Cardiac muscle cell (in vitro differentiated cells and primary cell): ENCODE measurements around the gene PLA2G2A. TPM values are rescaled to one million over a fixed set of nuclear protein-coding genes. Genes with fewer than 3 reads are reported as not detected.
"Not testable (repeated sequence)": the region's sequence is repeated elsewhere in the genome, so short reads cannot be mapped to it uniquely, and the experiment has no call there.

Source experiments
- DNase-seq, 2 donors: peaks; one replicate each; pipeline versions ENCODE4 v3.0.0 to v3.0.0-alpha.2; 2010 to 2017; ENCODE audit warnings: low read depth in 1 of 2, low spot score in 1 of 2
- H3K27ac ChIP-seq: fragments of 200-600 bp; sonication (generic); 2 replicates; pipeline ENCODE4 v1.5.1; 2016
- H3K27me3 ChIP-seq: fragments of 200-600 bp; sonication (generic); 2 replicates; pipeline ENCODE4 v1.6.0; 2016; ENCODE audit warnings: control low read depth
- H3K36me3 ChIP-seq: fragments of 200-600 bp; sonication (generic); 2 replicates; pipeline ENCODE4 v1.5.1; 2016; ENCODE audit warnings: control low read depth
- H3K4me1 ChIP-seq: fragments of 200-600 bp; sonication (generic); 2 replicates; pipeline ENCODE4 v1.8.1; 2017; ENCODE audit warnings: low read depth, mild to moderate bottlenecking, mixed run types
- H3K4me3 ChIP-seq: fragments of 200-600 bp; sonication (generic); 2 replicates; pipeline ENCODE4 v1.5.1; 2016; ENCODE audit warnings: mild to moderate bottlenecking
- H3K9me3 ChIP-seq: fragments of 200-600 bp; sonication (generic); 2 replicates; pipeline ENCODE4 v1.5.1; 2017; ENCODE audit warnings: low read depth, mild to moderate bottlenecking, control low read depth
- polyA plus RNA-seq: library from polyadenylated mRNA; unstranded; fragments of >200 nt; fragmentation: Nextera tagmentation; extraction: Ambion mirVana; gene quantifications from 2 replicates; pipeline ENCODE4 v1.2.1, GENCODE V29; 2016
- total RNA-seq: library from RNA; depleted of rRNA; stranded (reverse); fragments of >200 nt; gene quantifications from 2 replicates; pipeline ENCODE4 v1.2.3, GENCODE V29; 2016
- TF ChIP-seq, protein P1 (sequence below): IDR thresholded peaks from 2 replicates; pipeline ENCODE4 v1.5.1; 2012; ENCODE audit warnings: low read depth, mild to moderate bottlenecking, low read length

PLA2G2A gene
- total and polyA plus RNA-seq, 2 experiments from 2014 or later, result 1.5 TPM; not detected in 1

DNA sequence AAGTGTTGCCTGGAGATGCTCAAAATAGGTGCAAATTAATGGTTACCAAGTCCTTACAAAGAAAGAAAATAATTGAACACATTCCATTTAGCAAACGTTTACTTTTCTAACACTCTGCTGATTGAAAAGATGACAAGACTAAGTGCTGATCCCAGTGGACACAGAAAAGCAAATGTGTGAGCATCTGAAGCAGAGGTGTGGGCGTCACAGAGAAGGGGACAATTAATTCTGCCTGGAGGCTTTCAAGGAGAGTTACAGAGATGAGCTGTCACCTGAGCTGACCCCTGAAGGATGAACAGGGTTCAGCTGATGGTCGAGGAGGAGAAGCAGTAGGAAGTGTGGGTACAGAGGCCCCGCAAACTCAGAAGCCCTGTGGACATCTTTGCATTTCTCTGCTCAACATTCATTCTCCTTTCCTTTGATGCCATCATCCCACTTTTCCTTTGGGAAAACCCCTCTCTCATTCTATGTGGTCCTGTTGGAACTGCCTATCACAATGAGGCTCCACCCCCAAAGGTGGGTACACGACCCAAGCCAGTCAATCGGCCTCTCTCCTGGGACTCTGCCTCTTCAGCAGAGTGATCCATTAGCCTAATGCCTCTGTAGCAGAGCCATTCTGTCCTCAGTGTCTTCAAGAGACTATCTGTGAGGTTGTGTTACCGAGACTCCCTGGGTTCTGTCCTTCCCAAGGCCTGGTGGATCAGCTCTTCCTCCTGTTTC, 38.8 kb downstream of the PLA2G2A start:
- Histone ChIP-seq H3K36me3 (no peaks in the 10 kb centered on the region), H3K4me1 (no peaks in the 10 kb centered on the region), H3K27ac (no peak overlapping the region), H3K27me3 (no peaks in the 10 kb centered on the region), H3K4me3 (no peak overlapping the region), H3K9me3 (no peaks in the 10 kb centered on the region)
- TF ChIP-seq, protein P1, sequence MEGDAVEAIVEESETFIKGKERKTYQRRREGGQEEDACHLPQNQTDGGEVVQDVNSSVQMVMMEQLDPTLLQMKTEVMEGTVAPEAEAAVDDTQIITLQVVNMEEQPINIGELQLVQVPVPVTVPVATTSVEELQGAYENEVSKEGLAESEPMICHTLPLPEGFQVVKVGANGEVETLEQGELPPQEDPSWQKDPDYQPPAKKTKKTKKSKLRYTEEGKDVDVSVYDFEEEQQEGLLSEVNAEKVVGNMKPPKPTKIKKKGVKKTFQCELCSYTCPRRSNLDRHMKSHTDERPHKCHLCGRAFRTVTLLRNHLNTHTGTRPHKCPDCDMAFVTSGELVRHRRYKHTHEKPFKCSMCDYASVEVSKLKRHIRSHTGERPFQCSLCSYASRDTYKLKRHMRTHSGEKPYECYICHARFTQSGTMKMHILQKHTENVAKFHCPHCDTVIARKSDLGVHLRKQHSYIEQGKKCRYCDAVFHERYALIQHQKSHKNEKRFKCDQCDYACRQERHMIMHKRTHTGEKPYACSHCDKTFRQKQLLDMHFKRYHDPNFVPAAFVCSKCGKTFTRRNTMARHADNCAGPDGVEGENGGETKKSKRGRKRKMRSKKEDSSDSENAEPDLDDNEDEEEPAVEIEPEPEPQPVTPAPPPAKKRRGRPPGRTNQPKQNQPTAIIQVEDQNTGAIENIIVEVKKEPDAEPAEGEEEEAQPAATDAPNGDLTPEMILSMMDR, result no peak
- DNase-seq, result no peak

DNA sequence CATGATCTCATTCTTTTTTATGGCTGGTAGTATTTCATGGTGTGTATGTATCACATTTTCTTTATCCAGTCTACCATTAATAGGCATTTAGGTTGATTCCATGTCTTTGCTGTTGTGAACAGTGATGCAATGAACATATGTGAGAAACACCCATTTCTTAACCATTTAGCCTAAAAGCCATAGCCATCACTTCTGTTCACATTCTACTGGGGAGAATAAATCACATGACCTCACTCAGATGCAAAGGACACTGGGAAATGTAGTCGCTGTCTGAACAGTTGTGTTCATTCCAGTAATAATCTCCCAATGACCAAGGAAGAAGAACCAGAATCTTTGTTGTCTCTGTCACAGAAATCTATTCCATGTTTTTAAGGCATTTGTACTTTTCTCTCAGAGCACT, 40.9 kb downstream of the PLA2G2A start:
- H3K36me3 ChIP-seq, result no peaks in the 10 kb centered on the region

DNA sequence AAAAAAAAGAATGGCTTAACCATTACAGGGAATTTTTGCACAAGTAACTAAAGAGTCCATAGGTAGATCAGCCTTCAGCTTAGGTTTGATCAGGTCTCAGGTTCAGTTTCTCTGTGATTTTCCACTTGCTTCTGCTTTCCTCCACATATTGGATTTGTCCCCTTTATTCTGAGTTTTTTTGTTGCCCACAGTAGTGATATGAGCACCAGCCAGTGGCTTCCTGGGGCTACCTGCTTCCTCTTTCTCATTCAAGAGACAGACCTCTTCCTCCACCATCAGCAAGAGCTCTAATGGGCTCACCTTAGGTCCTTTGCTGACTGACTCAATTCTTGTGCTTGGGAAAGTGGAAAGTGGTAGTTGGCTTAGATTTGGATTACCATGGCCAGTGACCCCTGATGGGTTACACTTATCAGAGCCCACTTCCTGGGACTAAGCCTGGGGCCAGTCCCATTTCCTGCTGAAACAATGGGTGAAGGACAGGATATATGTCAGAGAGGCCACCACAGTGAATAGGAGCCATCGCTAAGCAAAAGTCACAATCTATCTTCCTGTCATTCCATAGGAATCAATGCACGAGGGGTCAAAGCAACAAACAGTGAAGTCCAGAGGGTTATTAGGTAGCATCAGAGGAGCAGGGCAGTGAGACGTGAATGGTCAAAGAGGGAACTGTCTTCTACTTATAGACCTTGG, 43.2 kb downstream of the PLA2G2A start:
- H3K27ac ChIP-seq, result no peak overlapping the region
- TF ChIP-seq, protein P1, result no peak
- DNase-seq, result no peak
- no peaks in the 10 kb centered on the region for H3K4me1 ChIP-seq
- H3K27me3 ChIP-seq, result no peaks in the 10 kb centered on the region
- no peak overlapping the region for H3K4me3 ChIP-seq
- no peaks in the 10 kb centered on the region for H3K9me3 ChIP-seq
- no peaks in the 10 kb centered on the region for H3K36me3 ChIP-seq

More for the DNA sequence above, 40.9 kb downstream of the PLA2G2A start:
- no peak overlapping the region for H3K4me3 ChIP-seq
- H3K27me3 ChIP-seq, result no peaks in the 10 kb centered on the region
- TF ChIP-seq, protein P1, result no peak
- H3K4me1 ChIP-seq, result no peaks in the 10 kb centered on the region
- no peak for DNase-seq
- no peak overlapping the region for H3K27ac ChIP-seq
- H3K9me3 ChIP-seq, result no peaks in the 10 kb centered on the region

DNA sequence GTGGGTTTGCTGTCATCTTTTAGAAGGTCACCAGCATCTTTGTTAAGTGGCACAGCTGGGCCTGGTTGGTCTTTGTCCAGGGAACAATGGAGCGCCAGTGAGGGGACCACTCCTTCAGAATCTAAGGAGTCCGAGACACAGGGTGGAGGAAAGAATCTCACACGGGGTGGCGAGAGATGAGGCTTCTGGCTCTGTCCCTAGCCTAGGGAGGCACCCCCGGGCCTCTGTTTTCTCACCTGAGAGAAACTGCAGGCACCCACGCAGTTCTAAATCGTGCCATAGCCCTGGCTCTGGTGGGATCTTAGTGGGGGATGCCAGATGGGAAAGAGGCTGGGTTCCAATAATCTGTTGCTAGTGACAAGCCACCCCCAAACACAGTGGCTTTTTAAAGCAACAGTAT, 45.1 kb downstream of the PLA2G2A start:
- TF ChIP-seq, protein P1, result no peak
- H3K9me3 ChIP-seq, result no peaks in the 10 kb centered on the region
- no peak overlapping the region for H3K27ac ChIP-seq
- H3K36me3 ChIP-seq, result no peaks in the 10 kb centered on the region
- no peaks in the 10 kb centered on the region for H3K27me3 ChIP-seq
- no peak for DNase-seq
- H3K4me1 ChIP-seq, result no peaks in the 10 kb centered on the region
- no peak overlapping the region for H3K4me3 ChIP-seq

DNA sequence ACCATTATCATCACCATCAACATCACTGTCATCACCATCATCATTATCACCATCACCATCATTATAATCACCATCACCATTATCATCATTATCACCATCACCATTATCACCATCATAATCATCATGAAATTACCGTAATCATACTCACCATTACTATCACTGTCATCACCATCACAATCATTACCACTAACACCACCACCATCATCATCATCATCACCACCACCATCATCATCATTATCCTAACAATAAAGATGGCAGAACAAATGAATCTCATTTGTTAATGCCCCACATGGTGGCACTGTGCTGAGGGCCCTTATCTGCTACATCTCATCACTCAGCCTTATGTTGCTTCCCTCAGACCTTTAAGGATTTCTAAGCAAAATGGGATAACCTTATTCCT, 46.6 kb downstream of the PLA2G2A start:
- no peaks in the 10 kb centered on the region for H3K4me1 ChIP-seq
- no peaks in the 10 kb centered on the region for H3K9me3 ChIP-seq
- H3K27ac ChIP-seq, result no peak overlapping the region
- H3K27me3 ChIP-seq, result no peaks in the 10 kb centered on the region
- no peak for DNase-seq
- no peak overlapping the region for H3K4me3 ChIP-seq
- TF ChIP-seq, protein P1, result no peak
- no peaks in the 10 kb centered on the region for H3K36me3 ChIP-seq

DNA sequence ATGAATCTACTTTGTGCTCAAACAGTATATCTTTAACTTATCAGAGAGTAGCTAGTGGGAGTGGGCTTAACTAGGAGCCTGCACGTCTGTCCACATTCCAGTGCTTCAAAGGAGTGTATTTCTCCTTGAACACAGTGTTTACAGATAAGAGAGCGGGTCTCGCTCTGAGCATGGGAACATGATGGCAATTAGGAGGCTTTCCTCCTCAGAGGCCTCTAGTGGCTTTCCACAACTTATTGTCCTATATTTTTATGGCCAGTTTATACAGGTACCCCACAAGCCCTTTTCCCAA, 52.3 kb downstream of the PLA2G2A start:
- not testable (repeated sequence) for H3K4me1 ChIP-seq, H3K4me3 ChIP-seq, H3K9me3 ChIP-seq, H3K27me3 ChIP-seq, H3K36me3 ChIP-seq, H3K27ac ChIP-seq
- peak in 1 of 2 donors; percentile 48 for DNase-seq
